ENCODE data around the gene EYA2. TPM values are rescaled to one million over a fixed set of nuclear protein-coding genes. Genes with fewer than 3 reads are reported as not detected.

Gene EYA2
- total and polyA plus RNA-seq, 12 donors: 0.26 to 1.9 (median 0.70) TPM

DNA sequence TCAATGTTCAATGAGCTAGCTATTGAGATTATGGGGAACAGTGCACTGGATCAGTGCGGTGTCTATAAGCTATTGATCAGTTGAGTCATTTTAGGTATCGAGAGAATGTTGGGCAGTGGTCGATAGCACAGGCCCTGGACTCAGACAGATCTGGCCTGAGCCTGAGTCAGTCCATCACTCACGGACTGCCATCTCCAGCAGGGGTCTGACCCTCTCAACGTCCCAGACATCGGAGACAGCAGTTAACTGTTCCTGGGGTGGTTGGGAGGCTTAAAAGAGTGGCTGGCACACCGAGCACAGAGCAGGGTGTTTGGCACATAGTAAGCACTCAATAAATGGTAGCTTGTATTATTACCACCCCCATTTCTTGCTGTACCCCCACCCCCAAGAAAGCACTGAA lies 9.3 kb downstream of the EYA2 start:
- H3K27ac ChIP-seq: no peak overlapping the region
- WGBS, 2 donors: 67 to 69% methylated on average over 7 of the region's 7 CpGs
- H3K36me3 ChIP-seq: no peaks in the 10 kb centered on the region
- H3K4me1 ChIP-seq: peaks cover 0 to 10% (median 0%) of the 10 kb centered on the region in 9 donors
- no peaks in the 10 kb centered on the region for H3K9me3 ChIP-seq
- no peak overlapping the region for H3K4me3 ChIP-seq
- ATAC-seq (no peak), DNase-seq (no peak)
- peaks cover 0 to 59% (median 9%) of the 10 kb centered on the region in 7 donors for H3K27me3 ChIP-seq
- intact Hi-C loops (cut with DNase I): no loop called here
- TF ChIP-seq, protein P1, sequence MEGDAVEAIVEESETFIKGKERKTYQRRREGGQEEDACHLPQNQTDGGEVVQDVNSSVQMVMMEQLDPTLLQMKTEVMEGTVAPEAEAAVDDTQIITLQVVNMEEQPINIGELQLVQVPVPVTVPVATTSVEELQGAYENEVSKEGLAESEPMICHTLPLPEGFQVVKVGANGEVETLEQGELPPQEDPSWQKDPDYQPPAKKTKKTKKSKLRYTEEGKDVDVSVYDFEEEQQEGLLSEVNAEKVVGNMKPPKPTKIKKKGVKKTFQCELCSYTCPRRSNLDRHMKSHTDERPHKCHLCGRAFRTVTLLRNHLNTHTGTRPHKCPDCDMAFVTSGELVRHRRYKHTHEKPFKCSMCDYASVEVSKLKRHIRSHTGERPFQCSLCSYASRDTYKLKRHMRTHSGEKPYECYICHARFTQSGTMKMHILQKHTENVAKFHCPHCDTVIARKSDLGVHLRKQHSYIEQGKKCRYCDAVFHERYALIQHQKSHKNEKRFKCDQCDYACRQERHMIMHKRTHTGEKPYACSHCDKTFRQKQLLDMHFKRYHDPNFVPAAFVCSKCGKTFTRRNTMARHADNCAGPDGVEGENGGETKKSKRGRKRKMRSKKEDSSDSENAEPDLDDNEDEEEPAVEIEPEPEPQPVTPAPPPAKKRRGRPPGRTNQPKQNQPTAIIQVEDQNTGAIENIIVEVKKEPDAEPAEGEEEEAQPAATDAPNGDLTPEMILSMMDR (IDR thresholded peaks at IDR 0.05): no peak

DNA sequence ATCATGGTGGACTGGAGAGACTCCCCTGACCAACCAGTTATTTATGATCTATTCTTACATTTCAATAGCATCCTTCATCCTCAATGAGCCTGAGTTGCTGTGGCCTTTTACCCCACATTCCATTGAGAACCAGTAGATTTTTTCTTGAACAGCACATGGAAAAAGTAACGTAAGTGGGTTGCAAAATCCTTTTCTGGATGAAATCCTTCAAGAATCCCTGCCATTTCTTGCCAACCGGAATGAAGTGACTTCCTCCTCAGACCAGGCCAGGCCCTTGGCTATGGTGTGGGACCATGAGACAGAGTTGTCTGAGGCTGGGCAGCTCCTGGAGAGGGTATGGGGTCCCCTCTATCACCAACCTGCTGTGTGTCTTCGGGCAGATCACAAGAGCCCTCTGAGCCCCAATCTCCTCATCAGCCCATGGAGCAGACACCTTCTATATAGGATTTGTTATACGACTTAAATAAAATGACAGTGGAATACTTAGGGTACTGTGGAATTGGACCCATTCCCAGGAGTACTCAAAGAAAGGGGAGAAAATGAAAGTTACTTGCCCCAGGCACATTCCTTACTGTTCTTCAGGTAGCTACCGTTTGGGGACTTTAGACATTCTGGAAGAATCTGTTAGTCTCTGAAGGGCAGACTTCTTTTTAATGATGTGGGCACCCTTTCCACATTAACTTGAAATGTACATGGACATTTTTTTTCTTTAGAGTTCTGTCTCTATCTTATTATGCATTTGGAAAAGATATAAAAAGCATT lies 10.9 kb downstream of the EYA2 start:
- Histone ChIP-seq H3K4me3 (no peak overlapping the region), H3K4me1 (no peaks in the 10 kb centered on the region), H3K27me3 (peaks cover 0 to 54% (median 9%) of the 10 kb centered on the region in 7 donors), H3K27ac (no peak overlapping the region), H3K9me3 (no peaks in the 10 kb centered on the region), H3K36me3 (no peaks in the 10 kb centered on the region)
- WGBS, 2 donors: 72 to 78% methylated on average over 5 of the region's 5 CpGs
- ATAC-seq (peak in 1 of 8 donors; percentile 68), DNase-seq (no peak)
- TF ChIP-seq, protein P1 (IDR thresholded peaks at IDR 0.05): no peak
- intact Hi-C loops (cut with DNase I): no loop called here

DNA sequence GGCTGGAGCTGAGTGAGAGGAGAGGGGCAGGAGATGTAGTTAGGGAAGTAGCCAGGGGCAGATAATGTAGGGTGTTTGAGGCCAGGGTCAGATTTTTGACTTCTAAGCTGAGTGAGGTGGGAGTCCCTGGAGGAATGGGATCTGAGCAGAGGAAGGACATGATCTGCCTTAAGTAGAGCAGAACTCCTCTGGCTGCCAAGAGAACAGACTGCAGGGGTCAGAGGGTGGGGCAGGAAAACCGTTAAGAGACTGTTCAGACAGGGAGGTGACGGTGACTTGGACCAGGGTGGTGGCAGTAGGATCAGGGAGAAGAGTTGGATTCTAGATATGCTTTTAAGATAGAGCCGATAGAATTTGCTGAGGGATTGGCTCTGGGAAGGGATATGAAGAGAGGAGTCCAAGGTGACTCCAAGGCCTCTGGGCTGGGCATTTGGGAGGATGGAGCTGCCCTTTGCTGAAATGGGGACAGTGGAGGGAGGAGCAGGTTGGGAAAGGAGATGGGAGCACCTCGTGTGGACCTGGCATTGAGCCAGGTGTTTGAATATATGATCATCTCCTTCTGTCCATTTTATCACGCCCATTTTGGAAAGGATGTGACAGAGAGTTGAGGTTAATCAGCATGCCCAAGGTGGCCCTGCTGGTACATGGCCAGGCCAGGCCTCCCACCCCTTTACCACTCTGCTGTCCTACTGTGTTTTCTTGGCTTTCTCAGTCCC lies 18.8 kb downstream of the EYA2 start:
- ATAC-seq (no peak), DNase-seq (no peak)
- Histone ChIP-seq H3K36me3 (no peaks in the 10 kb centered on the region), H3K27me3 (peaks cover 0 to 32% (median 0%) of the 10 kb centered on the region in 7 donors), H3K4me3 (no peak overlapping the region), H3K4me1 (no peaks in the 10 kb centered on the region), H3K9me3 (peaks cover 0 to 7% (median 0%) of the 10 kb centered on the region in 11 donors), H3K27ac (no peak overlapping the region)
- 50 to 57% methylated on average over 5 of the region's 5 CpGs for WGBS, 2 donors
- intact Hi-C loops (cut with DNase I): no loop called here
- TF ChIP-seq, protein P1 (IDR thresholded peaks at IDR 0.05): no peak

DNA sequence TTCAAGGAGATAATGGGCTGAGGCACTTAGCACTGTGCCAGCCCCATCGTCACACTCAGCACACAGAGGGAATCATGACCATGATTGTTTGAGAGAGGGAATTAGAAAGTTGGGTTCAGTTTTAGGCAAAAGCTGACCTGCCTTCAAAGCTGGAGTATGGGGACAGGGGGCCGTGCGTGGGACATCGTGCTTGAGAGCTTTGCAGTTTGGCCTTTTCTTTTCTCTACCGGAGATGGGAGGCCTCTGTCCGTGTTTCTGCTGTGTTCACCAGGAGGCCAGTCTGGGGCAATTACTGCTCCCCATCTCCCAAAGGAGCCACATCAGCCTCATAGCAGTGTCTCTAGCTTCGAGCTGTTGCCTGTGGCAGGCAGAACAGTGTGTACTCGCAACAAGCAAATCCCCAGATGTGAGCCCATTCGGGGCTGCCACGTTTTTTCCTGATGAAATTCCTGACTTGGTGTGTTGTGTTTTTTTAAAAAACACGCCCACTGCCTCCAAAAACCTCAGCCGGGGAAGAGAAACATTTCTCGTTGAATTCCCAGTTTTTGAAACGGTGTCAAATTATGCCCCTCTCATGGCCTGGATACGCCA lies 20.2 kb downstream of the EYA2 start:
- intact Hi-C loops (cut with DNase I): no loop called here
- peaks cover 0 to 18% (median 0%) of the 10 kb centered on the region in 7 donors for H3K27me3 ChIP-seq
- DNase-seq: no peak
- H3K36me3 ChIP-seq: no peaks in the 10 kb centered on the region
- WGBS, 2 donors: 72 to 77% methylated on average over 15 of the region's 15 CpGs
- peak in 1 of 8 donors; percentile 81 for ATAC-seq
- TF ChIP-seq, protein P1 (IDR thresholded peaks at IDR 0.05): no peak
- H3K4me3 ChIP-seq: no peak overlapping the region
- H3K27ac ChIP-seq: no peak overlapping the region
- H3K4me1 ChIP-seq: no peaks in the 10 kb centered on the region
- H3K9me3 ChIP-seq: peaks cover 0 to 18% (median 0%) of the 10 kb centered on the region in 11 donors
